ENCODE data around the gene LIPH.

Gene LIPH

GRCh38 chr3:185507883-185508282, 44.5 kb downstream of the LIPH start:
- H3K4me3 ChIP-seq (ENCODE audit: low read depth, low read length), result no peak overlapping the region
- no peak for TF ChIP-seq CTCF (IDR thresholded peaks at IDR 0.05; ENCODE audit: insufficient read depth, low read length, missing control alignments)
- POLR2A ChIA-PET, result no interaction called here
- CTCF ChIA-PET, result interaction anchor here (1.2 kb wide), 1 partner anchor 68 kb away, joined by 3 read pairs; no protein-coding TSS in a partner anchor
- no peak for DNase-seq (ENCODE audit: low read depth, low spot score)

- no peak overlapping the region for H3K4me3 ChIP-seq (ENCODE audit: low read depth, low read length)
- DNase-seq (ENCODE audit: low read depth, low spot score), result no peak
- POLR2A ChIA-PET, result no interaction called here
- CTCF ChIA-PET, result no interaction called here
- TF ChIP-seq CTCF (IDR thresholded peaks at IDR 0.05; ENCODE audit: insufficient read depth, low read length, missing control alignments), result no peak
Measured at GRCh38 chr3:185504636-185505035, 47.8 kb downstream of the LIPH start.

DNA sequence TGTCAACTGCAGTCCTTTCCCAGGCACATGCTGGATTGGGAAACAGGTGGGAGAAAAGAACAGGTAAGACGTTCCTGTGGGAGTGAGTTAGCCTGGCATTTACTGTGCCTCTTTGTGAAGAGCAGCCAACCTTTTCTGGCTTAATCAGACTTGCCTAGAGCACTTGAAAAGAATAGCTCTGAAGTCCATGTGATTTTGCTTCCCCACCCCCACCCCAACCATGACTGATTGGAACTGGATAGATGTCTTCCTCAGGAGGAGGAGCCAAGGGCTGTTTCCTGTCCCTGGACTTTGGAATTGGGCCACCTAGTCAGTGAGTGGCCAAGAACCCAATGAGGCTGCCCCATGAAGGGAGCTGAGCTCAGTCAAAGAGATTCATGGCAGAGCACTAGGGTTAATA, 48.9 kb downstream of the LIPH start:
- CTCF ChIA-PET, result interaction anchor here (1.4 kb wide), 1 partner anchor 55 kb away, joined by 5 read pairs; no protein-coding TSS in a partner anchor

GRCh38 chr3:185502987-185503386, 49.4 kb downstream of the LIPH start:
- H3K4me3 ChIP-seq (ENCODE audit: low read depth, low read length), result no peak overlapping the region
- ChIA-PET CTCF (interaction anchor here (1.4 to 1.5 kb wide), 2 partner anchors 56 to 73 kb away, joined by 3 to 5 read pairs; no protein-coding TSS in a partner anchor), POLR2A (no interaction called here)
- TF ChIP-seq CTCF (IDR thresholded peaks at IDR 0.05; ENCODE audit: insufficient read depth, low read length, missing control alignments), result no peak
- DNase-seq (ENCODE audit: low read depth, low spot score), result no peak

More for the DNA sequence above, 48.9 kb downstream of the LIPH start:
- POLR2A ChIA-PET, result no interaction called here
- no peak for DNase-seq (ENCODE audit: low read depth, low spot score)
- no peak overlapping the region for H3K4me3 ChIP-seq (ENCODE audit: low read depth, low read length)
- TF ChIP-seq CTCF (IDR thresholded peaks at IDR 0.05; ENCODE audit: insufficient read depth, low read length, missing control alignments), result no peak

DNA sequence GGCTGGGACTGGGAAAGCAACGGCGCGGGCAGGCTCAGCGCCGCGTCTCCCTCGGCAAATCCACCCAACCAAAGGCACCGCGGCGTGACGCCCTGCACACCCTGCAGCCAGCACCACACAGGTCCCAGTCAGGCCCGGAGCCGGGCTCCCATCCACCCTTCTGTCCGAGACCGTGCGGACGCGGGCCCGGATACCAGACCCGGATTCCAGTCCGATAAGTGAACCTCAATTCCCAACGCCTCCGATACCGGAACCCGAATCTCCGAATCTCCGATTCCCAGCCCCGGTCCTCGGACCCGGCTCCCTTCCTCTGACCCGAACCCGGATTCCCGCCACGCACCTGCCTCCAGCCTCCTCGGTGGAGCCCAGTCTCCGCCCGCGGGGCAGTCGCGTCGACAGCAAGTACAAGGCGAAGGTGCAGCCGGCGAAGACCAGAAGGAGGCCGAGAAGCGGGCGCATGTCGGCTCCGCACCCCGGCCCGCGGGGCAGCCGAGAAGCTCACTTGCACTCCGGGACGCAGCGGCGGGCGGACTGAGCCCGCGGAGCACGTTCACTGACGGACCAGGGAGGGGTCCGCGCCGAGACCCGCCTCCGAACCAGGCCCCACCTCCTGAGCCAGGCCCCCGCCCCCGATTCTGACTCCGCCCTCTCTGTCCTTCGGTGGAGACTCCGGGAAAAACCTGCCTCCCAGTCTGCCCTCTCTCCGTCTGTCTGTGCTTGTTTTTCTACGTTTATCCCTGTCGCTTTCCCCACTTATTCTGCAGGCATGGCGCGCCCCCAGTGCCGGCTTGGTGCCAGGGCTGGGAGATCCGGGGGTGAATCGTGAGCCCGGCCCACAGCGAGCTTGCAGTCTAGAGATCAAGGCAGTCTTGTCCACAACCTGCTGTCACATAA, 53.6 kb downstream of the LIPH start, which contains the start of gene TMEM41A:
Gene TMEM41A (minus strand): TSS at position 533 of the 894 bp plus-strand sequence. CDS start 74 bp downstream, at position 459.
- ChIA-PET POLR2A (interaction anchor here (1.2 to 1.3 kb wide), 2 partner anchors 59 to 87 kb away, joined by 4 to 6 read pairs; partner anchors contain the start of gene SENP2), CTCF (interaction anchor here (1.3 kb wide), 1 partner anchor 60 kb away, joined by 3 read pairs; no protein-coding TSS in a partner anchor)
- TF ChIP-seq CTCF (IDR thresholded peaks at IDR 0.05; ENCODE audit: insufficient read depth, low read length, missing control alignments), result no peak
- peak; percentile 29 for DNase-seq (ENCODE audit: low read depth, low spot score)
- peak within 1 kb of the TSS; percentile 92 for H3K4me3 ChIP-seq (ENCODE audit: low read depth, low read length)

- H3K4me3 ChIP-seq (ENCODE audit: low read depth, low read length), result no peak overlapping the region
- ChIA-PET POLR2A (no interaction called here), CTCF (no interaction called here)
- no peak for DNase-seq (ENCODE audit: low read depth, low spot score)
- TF ChIP-seq CTCF (IDR thresholded peaks at IDR 0.05; ENCODE audit: insufficient read depth, low read length, missing control alignments), result no peak
Measured at GRCh38 chr3:185490241-185490640, 62.1 kb downstream of the LIPH start.

Measured in AG04449 (cell line).